HG02678 (cell line): Measurements from ENCODE around the gene FTSJ3.

Experiments
- ATAC-seq: cut with Tn5 transposase; IDR thresholded peaks from one replicate; pipeline ENCODE4 v1.9.1; 2021; ENCODE audit warnings: mild to moderate bottlenecking, moderate library complexity; ENCODE audit not compliant: unreplicated experiment

Gene FTSJ3

GRCh38 chr17:63790057-63790456, 37.4 kb downstream of the FTSJ3 start:
- ATAC-seq: no peak

GRCh38 chr17:63786971-63787711, 40.3 kb downstream of the FTSJ3 start:
- ATAC-seq: no peak

- ATAC-seq: no peak
These were observed 41.3 kb downstream of the FTSJ3 start for GRCh38 chr17:63786117-63786516.

- ATAC-seq: no peak
These were observed 41.9 kb downstream of the FTSJ3 start for GRCh38 chr17:63785556-63785955.

- no peak for ATAC-seq
These were observed 43.9 kb downstream of the FTSJ3 start for GRCh38 chr17:63783522-63783921.

- no peak for ATAC-seq
These were observed 46.5 kb downstream of the FTSJ3 start for GRCh38 chr17:63780928-63781327.

GRCh38 chr17:63780507-63780906, 47.0 kb downstream of the FTSJ3 start:
- no peak for ATAC-seq

- no peak for ATAC-seq
These were observed 52.0 kb downstream of the FTSJ3 start for GRCh38 chr17:63775420-63775819.

GRCh38 chr17:63774969-63775265, 52.5 kb downstream of the FTSJ3 start:
- ATAC-seq: no peak

- ATAC-seq: no peak
These were observed 53.1 kb downstream of the FTSJ3 start, which contains the start of gene DDX42 for GRCh38 chr17:63774141-63774968. TSS of gene DDX42 (plus strand) at chr17:63774170. CDS start at chr17:63787050, 12,880 bp downstream.

GRCh38 chr17:63773272-63774140, 54.0 kb downstream of the FTSJ3 start, which contains the start of gene CCDC47:
TSS of gene CCDC47 (minus strand) at chr17:63773597. CDS start at chr17:63766175, 7,422 bp downstream.
- ATAC-seq: peak; percentile 84

GRCh38 chr17:63772801-63773271, 54.6 kb downstream of the FTSJ3 start:
- ATAC-seq: no peak
